GM19240 (cell line): ENCODE measurements around the gene SAMD13.

ENCODE experiments used
- DNase-seq: peaks from one replicate; pipeline ENCODE4 v3.0.0; 2011; ENCODE audit warnings: low spot score; ENCODE audit not compliant: insufficient read length

Gene SAMD13

DNA sequence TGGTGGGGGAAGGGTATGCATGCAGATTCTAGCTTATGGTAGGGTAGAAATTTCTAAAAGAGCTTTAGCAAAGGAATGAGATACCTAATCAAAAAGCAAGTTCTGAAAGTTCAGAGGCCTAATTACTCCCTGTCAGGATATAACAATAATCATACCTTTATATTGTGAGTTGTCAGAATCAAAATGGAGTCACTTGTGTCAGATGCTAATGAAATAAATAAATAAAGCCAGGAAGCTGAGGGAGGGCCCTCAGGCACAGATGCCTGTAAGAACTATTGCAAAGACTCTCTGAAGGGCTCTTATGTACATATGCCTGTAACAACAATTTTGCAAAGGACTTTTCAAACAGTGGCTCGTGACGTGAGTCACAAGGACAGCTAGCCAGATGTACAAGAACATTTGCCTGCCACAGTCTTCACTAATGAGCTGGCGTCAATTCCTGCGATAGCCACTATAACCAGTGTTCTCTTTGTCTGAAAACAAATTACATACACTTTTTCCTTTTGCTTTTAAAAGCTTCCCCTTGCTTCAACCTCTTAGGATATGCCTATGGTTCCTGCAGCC lies 69.4 kb downstream of the SAMD13 start:
- DNase-seq: no peak

DNA sequence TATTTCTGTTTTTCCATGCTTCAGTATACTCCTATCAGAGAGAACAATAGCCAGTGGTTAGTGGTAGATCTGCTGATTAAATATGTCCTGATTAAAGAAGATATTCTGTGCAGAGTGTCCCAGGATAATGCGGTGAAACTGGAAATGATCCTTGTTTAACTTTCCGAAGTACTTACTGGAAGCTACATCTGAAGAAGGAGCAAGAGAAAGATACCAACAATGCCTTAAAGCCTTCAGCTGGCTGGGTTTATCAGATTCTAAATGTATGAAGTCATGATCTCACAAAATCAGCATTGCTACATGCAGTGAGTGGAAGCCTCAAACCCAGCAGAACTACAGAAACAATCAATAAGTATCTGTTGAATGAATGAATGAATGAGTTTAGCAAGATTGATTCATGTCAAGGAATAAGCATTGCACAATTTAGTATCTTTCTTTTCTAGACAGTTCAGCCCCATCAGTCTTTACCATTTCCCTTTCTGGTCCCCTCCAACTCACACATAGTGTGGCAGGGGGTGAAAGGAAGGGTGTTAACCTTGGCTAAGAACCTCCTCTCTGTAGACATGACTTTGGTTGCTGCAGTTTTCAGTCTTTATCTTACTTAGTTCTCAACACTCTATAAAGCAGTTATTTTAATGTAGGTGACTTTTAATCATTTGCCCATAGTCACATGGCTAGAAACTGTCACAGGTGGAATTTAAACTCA lies 72.1 kb downstream of the SAMD13 start:
- no peak for DNase-seq

DNA sequence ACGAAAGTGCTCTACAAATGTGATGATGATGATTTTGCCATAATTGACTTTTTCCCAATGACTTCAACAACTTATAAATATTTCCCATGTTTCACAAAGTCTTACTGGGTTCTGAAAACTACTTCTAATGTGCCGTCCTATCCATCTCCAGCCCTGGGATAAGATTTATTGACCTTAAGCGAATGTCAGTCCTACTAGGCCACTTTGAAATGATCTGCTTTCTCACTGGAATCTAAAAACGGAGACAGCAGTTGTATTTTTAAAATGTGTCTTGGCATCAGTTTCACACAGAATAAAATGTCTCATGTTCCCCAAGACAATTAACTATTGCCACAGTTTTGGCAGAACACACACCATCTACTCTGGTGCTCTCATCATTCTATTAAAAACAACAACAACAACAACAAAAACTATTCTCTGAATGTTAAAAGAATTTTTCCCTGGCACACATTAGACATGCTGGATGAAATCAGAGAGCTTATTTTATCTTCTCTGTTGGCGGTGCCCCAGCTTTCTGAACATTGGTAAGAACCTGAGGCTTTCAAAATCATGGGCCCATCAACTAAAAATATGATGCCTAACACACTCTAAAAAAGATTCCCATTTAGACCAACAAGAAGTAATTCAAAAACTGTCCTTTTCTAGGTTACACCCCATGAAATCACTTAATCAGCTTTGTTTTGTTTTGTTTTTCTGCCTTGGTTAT lies 73.6 kb downstream of the SAMD13 start:
- DNase-seq: no peak

DNA sequence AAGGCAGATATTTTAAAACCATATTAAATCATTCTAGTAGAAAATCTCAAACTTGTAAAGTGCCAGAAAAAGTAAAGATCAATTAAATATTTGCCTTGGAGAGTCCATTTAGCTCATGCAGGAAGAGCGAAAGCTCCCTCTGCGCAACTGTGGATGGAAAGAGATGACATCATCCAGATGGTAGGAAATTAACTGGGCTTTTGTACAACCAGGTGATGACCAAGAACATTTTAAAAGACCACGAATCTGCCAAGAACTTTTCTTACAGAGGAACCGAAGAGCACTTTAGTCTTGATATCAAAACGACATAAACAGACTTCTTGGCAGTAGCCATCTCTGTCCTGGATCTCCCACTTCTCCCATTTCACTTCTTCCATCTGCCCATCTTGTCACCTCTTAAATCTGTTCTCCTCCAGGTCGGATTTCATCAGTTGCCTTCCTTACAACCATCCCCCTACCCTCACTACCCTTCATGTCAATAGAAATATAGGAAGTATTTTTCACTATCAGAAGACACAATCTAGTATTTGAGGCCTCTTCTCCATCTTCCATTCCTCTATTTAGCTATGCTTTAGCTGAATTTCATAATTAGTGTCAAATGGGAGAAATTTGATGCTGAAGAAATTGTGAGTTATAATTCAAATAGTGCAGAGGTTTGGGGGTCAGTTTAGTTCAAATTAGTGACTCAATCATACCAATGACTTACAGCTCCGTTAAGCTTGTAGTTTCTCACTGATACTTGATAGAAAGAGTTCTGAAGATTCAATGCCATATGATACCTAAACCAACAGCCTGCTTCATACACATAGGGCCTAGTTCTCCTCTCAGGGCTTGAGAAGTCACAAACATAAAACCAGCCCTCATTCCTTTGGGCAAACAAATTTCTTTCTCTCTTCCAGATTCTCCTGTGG lies 74.7 kb downstream of the SAMD13 start:
- DNase-seq: no peak

DNA sequence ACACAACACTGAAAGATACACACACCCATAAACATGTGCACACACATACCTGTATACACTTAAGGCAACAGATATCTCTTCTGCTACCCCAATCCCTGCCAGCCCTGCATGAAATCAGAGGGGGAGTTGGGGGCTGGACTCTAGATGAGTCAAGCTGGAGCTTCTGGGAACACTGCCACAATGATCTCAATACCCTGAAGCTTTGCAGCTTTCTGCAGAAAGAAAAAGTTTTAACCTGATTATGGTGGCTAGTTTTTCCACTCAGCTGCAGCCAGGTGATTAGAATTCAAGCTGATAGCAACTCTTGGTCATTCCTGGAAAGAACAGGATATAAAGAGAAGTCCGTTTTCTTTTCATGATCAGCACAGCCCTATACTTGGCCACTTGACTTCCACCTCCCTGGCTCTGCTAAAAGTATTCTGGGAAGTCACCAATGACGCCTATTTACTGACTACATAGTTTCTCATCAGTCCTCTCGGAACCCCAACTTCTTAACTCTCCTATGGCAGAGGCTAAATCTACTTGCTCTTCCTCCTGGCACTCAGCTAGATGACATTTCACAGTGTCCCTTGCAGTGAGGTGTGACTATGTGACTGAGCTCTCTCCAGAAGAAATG lies 76.1 kb downstream of the SAMD13 start:
- DNase-seq: no peak

DNA sequence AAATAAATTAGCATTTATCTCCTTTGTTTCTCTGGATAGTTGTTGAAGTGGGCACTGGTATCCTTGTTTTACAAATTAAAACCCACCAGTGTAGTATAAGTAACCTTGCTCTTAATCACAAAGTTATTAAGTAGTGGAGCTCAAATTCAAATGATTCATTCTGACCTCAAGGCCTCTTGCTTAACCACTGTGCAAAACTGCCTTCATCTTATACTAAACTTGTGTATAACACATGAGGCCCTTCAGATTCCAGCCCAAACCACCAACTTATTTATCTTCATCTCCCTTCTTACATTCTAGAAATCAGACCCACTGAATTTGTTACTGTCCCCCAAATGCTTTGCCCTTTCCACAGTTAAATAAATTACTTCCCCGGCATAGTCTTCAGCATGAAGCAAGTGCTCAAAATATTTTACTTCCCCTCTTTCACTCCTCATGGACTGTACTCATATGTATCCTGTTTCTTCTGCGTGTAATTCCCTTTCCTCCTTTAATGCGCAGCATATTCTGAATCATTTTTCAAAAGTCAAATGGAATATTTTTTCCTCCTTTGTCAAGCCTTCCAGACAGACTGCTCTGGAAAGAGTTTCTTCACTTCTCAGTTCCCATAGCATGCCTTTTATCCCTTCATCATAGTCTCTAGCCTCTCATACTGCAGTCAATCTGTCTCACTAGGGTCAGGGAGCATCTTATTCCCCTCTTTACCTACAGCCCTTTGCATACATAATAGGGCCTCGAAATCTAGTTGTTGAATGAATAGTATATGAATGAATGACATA lies 77.8 kb downstream of the SAMD13 start:
- DNase-seq: no peak

DNA sequence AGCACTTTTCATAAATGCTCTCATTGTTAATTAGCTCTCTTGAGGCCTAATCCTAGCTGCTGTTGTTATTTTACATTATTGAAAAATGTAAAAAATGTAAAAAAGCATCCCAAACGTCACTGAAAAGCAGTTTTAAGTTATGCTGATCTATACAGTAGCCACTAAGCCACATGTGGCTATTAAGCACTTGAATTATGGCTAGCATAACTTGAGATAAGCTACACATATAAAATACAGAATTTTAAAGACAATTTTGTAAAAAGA lies 78.3 kb downstream of the SAMD13 start:
- no peak for DNase-seq

DNA sequence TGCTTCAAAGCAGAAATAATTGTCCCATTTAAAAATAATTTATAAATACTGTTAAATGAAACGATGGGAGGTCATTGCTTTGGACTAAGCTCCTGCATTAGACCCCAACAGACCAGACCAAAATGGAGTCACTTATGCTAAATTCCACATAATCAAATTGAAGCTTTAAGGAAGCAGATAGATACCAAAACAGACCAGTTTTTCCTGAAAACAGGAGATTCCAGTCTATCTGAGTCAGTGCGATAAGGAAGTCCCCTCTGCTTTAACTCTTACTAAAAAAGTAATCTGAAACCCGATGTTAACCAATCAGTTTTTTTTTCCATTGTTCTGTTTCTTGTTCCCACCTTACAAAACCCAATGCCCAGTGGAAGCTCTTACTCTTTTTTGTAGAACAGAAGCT lies 80.6 kb downstream of the SAMD13 start:
- no peak for DNase-seq

DNA sequence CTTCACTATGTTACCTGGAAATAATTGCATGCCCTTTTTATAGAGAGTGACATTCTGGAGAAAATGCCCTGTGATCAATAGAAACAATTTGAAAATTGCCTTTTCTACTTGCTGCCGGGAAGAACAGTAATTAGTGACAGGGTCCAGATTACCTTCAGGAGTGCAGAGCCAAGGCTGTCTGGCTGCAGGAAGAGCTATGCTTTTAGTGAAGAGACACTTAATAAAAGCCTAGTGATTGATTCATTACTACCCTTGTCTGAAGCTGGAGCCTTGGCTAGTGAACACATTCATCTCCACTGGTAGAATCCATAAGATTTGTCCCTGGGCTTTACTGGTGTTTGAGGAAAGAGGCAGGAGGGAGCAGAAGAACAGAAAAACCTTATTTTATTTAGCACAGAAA lies 83.8 kb downstream of the SAMD13 start:
- DNase-seq: no peak

DNA sequence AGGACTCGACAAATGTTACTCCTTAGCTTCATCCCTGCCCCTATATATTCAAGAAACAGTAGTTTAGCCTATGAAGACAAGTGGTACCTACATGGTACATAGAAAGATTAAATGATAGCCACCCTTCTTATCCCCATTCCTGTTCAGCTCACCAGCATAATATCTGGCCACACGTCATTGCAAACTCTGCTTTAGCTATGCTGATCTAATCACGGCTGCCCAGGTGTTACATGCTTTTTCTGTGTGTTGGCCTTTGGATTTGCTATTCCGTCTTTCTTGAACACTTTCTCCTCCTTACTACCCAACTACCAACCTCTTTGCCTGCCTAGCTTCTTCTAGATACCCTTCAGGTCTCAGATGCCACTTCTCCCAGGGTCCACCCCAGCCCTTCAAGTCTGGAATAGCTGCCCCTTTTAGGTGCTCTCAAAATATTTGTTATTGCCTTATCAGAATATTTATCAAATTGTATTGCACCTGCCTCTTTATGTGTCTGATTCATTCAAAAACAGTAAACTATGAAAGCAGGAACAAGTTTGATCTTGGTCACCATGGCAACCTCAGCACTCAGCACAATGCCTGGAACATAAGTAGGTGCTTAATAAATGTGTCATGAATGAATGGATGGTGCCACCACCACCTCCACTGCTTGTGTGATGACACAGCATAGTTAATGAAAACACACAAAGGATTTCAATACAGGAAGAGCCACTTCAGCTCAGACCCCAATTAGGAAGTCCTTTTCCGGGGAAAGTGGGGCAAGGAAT lies 85.4 kb downstream of the SAMD13 start:
- no peak for DNase-seq

DNA sequence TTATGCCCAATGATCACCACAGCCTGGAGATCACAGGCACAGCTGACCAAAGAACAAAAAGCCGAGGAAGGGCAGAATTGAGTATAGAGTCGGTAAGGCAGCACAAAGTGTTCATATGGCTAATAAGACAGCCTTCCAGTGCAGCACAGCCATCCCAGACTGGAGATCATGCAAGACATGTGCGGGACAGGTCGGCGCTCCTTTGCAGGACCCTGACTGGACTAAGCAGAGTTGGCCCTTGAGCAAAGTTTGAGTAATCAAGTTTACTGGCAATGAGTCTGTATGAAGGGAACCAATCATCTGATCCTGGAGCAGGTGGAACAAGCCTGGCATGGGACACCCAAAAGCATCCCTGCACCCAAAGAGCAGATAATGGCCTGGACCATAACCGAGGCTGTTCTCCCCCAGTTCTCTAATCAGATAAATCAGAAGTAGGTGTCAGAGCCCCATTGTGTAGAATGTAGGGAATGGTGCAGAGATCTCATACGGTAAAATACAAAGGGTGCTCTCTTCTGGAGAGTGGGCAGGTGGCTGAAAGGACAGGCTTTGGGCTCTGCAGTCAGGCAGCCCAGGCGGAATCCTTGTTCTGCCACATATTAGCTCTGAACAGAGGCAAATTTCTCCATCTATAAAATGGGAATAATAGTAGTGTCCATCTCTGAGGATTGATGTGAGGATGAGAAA lies 86.1 kb downstream of the SAMD13 start:
- no peak for DNase-seq

DNA sequence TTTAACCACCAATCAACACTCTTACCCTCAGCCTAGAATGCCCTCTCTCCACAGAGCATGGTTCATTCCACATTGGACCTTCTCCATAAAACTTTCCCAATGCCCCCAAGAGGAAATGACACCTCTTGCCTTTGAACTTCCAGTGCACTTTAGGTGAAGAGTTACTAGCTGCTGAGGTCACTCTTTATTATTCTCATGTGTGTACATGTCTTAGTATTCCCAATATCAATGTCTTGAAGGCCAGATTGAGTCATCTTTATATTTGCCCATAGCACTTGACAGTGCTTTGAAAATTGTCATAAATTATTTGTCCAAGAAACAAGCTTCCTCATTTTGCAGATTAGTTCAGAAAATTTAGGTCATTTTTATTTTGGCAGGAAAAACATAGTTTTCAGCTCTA lies 88.7 kb downstream of the SAMD13 start:
- DNase-seq: no peak

DNA sequence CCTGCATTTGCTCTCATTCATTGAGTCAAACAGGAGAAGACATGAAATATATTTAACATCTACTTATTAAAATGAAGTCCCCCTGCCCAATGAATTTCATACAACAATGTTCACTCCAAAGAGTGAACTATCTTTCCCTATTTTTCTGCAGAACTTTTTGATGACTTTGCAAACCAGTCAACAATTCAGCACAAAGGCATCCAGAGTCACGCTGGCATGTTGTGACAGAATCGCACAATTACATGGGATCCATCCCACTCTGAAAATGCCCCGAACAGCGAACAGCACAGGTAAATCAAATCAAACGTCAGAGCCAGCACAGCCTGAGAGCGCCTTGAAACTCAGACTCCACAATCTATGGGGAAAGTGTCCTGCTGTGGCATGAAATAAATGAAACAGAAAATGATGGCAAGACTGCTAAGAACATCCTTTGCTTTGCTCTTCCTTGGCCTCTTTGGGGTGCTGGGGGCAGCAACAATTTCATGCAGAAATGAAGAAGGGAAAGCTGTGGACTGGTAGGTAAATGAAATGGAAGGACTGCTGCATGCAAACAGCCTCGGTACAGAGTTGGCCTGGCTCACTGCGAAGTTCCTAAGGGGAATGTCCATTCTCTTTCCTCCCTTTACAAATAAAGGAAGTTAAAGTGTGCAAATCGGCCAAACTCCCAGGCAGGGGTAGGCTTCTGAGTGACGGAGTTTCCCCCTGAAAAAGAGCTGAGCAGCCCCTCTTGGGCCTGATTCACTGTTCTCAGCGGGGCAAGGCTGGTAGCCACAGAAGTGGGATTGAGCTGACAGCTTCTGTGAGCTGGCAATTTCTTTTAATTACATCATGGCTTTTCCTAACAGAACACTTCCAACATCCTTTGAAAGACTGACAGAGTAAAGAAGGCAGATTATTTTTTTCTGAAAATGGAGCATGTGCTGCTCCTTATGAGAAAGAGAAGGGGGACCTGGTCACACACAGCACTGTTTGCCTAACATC lies 97.0 kb downstream of the SAMD13 start, which contains the start of gene DNASE2B:
Gene DNASE2B, plus strand, starts transcription at position 310 of the 981 bp plus-strand sequence. Its CDS starts 81 bp downstream, at position 391.
- no peak for DNase-seq
